Measurements from ENCODE around the gene KRTAP10-9. TPM values are rescaled to one million over a fixed set of nuclear protein-coding genes. Genes with fewer than 3 reads are reported as not detected.

Gene KRTAP10-9
- total RNA-seq, 4 donors from 2014 or later: 4.7 TPM; not detected in 3

DNA sequence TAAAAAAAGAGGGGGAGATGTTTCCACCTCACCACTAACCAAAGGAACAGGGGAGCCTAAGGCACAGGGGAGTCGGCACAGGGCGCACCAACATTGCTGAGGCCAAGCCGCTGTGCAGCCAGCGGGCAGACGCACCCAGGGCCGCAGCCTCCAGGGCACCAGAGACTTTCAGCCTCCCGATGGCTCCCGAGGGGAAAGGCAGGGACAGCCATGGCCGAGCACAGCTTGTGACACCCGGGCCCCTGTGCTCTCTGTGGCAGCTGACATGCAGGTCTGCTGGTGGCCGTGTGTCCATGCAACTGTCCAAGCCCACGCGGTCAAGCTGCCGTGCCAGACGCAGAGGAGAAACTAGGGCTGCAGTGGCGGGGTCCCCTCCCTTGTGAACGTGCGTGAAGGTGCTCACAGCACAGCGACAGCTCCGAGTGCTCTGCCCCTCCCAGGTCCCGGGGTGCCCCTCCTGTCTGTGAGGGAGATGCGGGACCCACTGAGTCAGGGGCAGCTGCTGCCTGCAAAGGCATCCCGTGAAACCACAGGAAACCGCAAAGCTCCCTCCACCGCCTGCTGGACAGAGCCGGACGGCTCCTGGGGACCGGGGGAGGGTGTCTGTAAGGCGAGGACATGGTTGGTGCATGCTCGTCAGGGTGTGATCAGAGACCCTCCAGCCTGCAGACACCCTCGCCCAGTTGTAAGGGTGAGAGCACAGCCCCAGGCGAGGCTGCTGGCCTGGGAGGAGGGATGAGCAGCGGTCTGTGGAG is 21.8 kb downstream of the KRTAP10-9 start:
- DNase-seq (ENCODE audit: low spot score in 2 of 2): peak in 1 of 2 donors; percentile 10
- no peak for TF ChIP-seq POLR2A (IDR thresholded peaks at IDR 0.05)
- TF ChIP-seq, protein P1, sequence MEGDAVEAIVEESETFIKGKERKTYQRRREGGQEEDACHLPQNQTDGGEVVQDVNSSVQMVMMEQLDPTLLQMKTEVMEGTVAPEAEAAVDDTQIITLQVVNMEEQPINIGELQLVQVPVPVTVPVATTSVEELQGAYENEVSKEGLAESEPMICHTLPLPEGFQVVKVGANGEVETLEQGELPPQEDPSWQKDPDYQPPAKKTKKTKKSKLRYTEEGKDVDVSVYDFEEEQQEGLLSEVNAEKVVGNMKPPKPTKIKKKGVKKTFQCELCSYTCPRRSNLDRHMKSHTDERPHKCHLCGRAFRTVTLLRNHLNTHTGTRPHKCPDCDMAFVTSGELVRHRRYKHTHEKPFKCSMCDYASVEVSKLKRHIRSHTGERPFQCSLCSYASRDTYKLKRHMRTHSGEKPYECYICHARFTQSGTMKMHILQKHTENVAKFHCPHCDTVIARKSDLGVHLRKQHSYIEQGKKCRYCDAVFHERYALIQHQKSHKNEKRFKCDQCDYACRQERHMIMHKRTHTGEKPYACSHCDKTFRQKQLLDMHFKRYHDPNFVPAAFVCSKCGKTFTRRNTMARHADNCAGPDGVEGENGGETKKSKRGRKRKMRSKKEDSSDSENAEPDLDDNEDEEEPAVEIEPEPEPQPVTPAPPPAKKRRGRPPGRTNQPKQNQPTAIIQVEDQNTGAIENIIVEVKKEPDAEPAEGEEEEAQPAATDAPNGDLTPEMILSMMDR (IDR thresholded peaks at IDR 0.05): no peak
- 75 to 85% methylated on average over 23 to 29 of the region's 33 CpGs for WGBS, 2 donors
- intact Hi-C loops (cut with DNase I; ENCODE audit: low total_unique reads): no loop called here
- H3K4me3 ChIP-seq (ENCODE audit: low read depth, poor library complexity, severe bottlenecking): no peak overlapping the region

- 85 to 87% methylated on average over 18 of the region's 18 CpGs for WGBS, 2 donors
- peak; percentile 6 to 62 for DNase-seq (ENCODE audit: low spot score in 2 of 2)
- TF ChIP-seq, protein P1 (IDR thresholded peaks at IDR 0.05): no peak
- no peak for TF ChIP-seq POLR2A (IDR thresholded peaks at IDR 0.05)
- no peak overlapping the region for H3K4me3 ChIP-seq (ENCODE audit: low read depth, poor library complexity, severe bottlenecking)
- intact Hi-C loops (cut with DNase I; ENCODE audit: low total_unique reads): no loop called here
These were observed 22.7 kb downstream of the KRTAP10-9 start for GRCh38 chr21:44649521-44650100.

- H3K4me3 ChIP-seq (ENCODE audit: low read depth, poor library complexity, severe bottlenecking): no peak overlapping the region
- 84 to 87% methylated on average over 20 of the region's 20 CpGs for WGBS, 2 donors
- intact Hi-C loops (cut with DNase I; ENCODE audit: low total_unique reads): no loop called here
- DNase-seq (ENCODE audit: low spot score in 2 of 2): peak; percentile 2 to 66
- TF ChIP-seq, protein P1 (IDR thresholded peaks at IDR 0.05): no peak
- TF ChIP-seq POLR2A (IDR thresholded peaks at IDR 0.05): no peak
These were observed 23.5 kb downstream of the KRTAP10-9 start for GRCh38 chr21:44650265-44650972.

DNA sequence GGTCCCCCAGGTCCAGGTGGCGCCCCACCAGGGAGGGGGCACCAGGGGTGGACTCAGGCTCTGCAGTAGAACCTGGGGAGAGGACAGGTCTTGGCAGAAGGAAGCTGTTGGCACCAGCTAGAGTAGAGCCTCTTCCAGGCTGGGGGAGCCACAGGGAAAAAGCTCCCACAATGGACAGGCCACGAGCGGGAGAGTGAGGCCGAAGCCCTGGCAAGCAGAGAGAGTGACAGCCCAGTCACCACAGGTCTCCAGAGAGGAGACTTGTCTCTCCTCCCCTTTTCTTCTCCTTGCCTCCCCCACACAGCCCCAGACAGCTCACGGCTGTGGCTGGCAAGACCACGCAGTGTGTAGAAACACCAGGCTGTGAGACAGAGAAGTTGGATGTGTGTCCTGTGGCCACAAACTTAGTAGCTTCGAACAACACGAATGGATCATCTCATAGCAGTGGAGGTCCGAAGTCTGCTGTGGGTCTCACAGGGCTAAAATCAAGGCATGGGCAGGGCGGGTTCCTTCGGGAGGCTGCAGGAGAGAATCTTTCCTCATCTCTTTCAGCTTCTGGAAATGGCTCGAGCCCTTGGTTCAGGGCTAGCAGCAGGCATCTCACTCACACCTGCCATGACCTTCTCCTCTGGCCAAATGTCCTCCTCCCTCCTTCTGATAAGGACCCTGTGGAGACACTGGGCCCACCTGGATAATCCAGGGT is 24.2 kb downstream of the KRTAP10-9 start:
- peak; percentile 4 to 68 for DNase-seq (ENCODE audit: low spot score in 2 of 2)
- TF ChIP-seq POLR2A (IDR thresholded peaks at IDR 0.05): no peak
- TF ChIP-seq, protein P1 (IDR thresholded peaks at IDR 0.05): no peak
- intact Hi-C loops (cut with DNase I; ENCODE audit: low total_unique reads): no loop called here
- H3K4me3 ChIP-seq (ENCODE audit: low read depth, poor library complexity, severe bottlenecking): no peak overlapping the region
- 90 to 94% methylated on average over 12 of the region's 12 CpGs for WGBS, 2 donors

DNA sequence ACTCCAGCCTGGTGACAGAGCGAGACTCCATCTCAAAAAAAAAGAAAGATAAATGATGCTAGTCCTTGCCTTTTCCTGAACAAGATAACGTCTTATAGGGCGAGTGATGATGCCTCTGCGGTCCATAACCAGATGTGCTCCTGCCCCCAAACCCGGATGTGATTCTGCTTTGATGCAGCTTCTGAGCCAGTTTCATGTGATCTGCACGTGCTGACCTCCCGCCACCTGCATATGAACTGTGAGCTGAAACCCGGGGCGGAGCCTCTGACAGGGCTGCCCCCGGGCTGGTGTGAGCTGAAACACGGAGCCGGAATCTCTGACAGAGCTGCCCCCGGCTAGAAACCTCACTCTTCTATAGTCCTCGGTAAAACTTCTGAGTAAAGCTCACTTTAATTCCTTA is 26.2 kb downstream of the KRTAP10-9 start:
- TF ChIP-seq, protein P1 (IDR thresholded peaks at IDR 0.05): no peak
- no peak for TF ChIP-seq POLR2A (IDR thresholded peaks at IDR 0.05)
- WGBS, 2 donors: 62 to 64% methylated on average over 14 of the region's 14 CpGs
- no peak overlapping the region for H3K4me3 ChIP-seq (ENCODE audit: low read depth, poor library complexity, severe bottlenecking)
- intact Hi-C loops (cut with DNase I; ENCODE audit: low total_unique reads): no loop called here
- DNase-seq (ENCODE audit: low spot score in 2 of 2): peak in 1 of 2 donors; percentile 78
